Stomach (tissue), 9 donors: ENCODE data around the gene SMG9. TPM values are rescaled to one million over a fixed set of nuclear protein-coding genes. Genes with fewer than 3 reads are reported as not detected.

Experiments
- DNase-seq, 2 donors: peaks; one replicate each; pipeline versions ENCODE4 v3.0.0 to v3.0.0-alpha.2; 2013 to 2019
- H3K27ac ChIP-seq, 5 donors: fragments of 200-600 bp in 4 of 5; sonication (generic) in 4 of 5; one replicate each; pipeline ENCODE4 v1.5.1; 2013 to 2019; ENCODE audit warnings: mild to moderate bottlenecking in 1 of 5, moderate library complexity in 1 of 5
- H3K27me3 ChIP-seq, 3 donors: fragments of 200-600 bp; sonication (generic); one replicate each; pipeline ENCODE4 v1.5.1; 2017 to 2019; ENCODE audit warnings: mixed run types in 1 of 3
- H3K36me3 ChIP-seq, 4 donors: fragments of 200-600 bp; sonication (generic); 1 replicate in 3 of 4; 2 replicates in 1 of 4; pipeline ENCODE4 v1.5.1; 2016 to 2019
- H3K4me1 ChIP-seq, 4 donors: fragments of 200-600 bp; sonication (generic); one replicate each; pipeline ENCODE4 v1.5.1; 2016 to 2019
- H3K4me3 ChIP-seq, 4 donors: fragments of 200-600 bp; sonication (generic) in 3 of 4; one replicate each; pipeline ENCODE4 v1.5.1; 2016 to 2019; ENCODE audit warnings: mild to moderate bottlenecking in 1 of 4
- H3K9me3 ChIP-seq, 4 donors: fragments of 200-600 bp; sonication (generic); one replicate each; pipeline ENCODE4 v1.5.1; 2016 to 2019
- EP300 ChIP-seq: sonication (generic); formaldehyde crosslinking; IDR thresholded peaks from one replicate; pipeline ENCODE4 v1.6.1; 2017; ENCODE audit warnings: antibody characterized with exemption
- POLR2A ChIP-seq, 4 donors: fragments of 450-650 bp; IDR thresholded peaks; one replicate each; pipeline ENCODE4 v1.6.1; 2016; ENCODE audit warnings: antibody characterized with exemption in 4 of 4, control low read depth in 2 of 4, mild to moderate bottlenecking in 1 of 4, moderate library complexity in 1 of 4
- POLR2AphosphoS5 ChIP-seq, 3 donors: sonication (generic); formaldehyde crosslinking; IDR thresholded peaks; one replicate each; pipeline ENCODE4 v1.6.1; 2016; ENCODE audit warnings: antibody characterized with exemption in 3 of 3
- WGBS, 5 donors: extraction: QIAGEN DNeasy Blood & Tissue Kit in 3 of 5; methylation state at CpG; one replicate each; pipeline versions ENCODE4 v1.1.5 to v1.1.7; 2013 to 2018; 5-methylcytosine and 5-hydroxymethylcytosine counted together
- intact Hi-C: fragments of 100-400 bp; cut with DNase I; formaldehyde crosslinking; loops from one replicate; pipeline ENCODE4 v1.15.1; 2023; ENCODE audit warnings: low total_unique reads
- polyA plus RNA-seq, 3 donors: library from polyadenylated mRNA; stranded (reverse); fragments of 200-250 nt; gene quantifications; one replicate each; pipeline ENCODE4 v1.2.3, GENCODE V29; 2013
- total RNA-seq, 5 donors: library from RNA; depleted of rRNA; stranded (reverse); fragments of >200 nt; gene quantifications; one replicate each; pipeline versions ENCODE4 v1.1.0 to v1.2.3, GENCODE V29; 2014 to 2016
- TF ChIP-seq, protein P1 (sequence below), 7 experiments: fragments of 450-650 bp in 4 of 7; fragments of 200-600 bp in 3 of 7; sonication (generic) in 3 of 7; IDR thresholded peaks; one replicate each; pipeline ENCODE4 v1.5.1; 2016 to 2019; ENCODE audit warnings: antibody characterized with exemption in 7 of 7, control low read depth in 2 of 7, mild to moderate bottlenecking in 1 of 7
- donor health status: healthy with polysubstance abuse.
- donor health status: Bipolar disorder and iron deficiency.
- donor health status: healthy.

The SMG9 gene
- total and polyA plus RNA-seq, 8 donors, result 3.5 to 59.4 (median 17.0) TPM

DNA sequence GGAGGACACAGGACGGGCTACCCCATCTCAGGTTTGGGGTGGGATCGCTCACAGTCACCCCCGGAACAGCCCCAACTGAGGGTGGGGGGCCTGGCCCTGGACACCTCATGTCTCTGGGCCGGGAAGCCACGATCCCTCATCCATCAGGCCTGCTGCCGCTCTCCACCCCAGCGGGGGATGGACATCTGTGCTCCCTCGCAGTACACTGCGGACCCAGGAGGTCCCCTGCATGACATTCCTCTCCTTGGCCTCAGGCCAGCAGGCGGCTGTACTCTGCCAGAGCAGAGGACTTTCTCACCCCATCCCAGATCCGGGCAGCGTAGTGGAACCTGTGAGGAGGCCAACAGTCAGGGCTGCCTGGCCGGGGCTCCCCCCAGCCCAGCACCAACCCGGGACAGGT, 23.4 kb downstream of the SMG9 start:
- Histone ChIP-seq H3K36me3 (peaks cover 58 to 89% (median 85%) of the 10 kb centered on the region in 4 donors), H3K4me3 (no peak overlapping the region), H3K27me3 (no peaks in the 10 kb centered on the region), H3K4me1 (peaks cover 0 to 11% (median 0%) of the 10 kb centered on the region in 4 donors), H3K27ac (no peak overlapping the region), H3K9me3 (no peaks in the 10 kb centered on the region)
- TF ChIP-seq POLR2A (IDR thresholded peaks at IDR 0.05) (no peak), POLR2AphosphoS5 (IDR thresholded peaks at IDR 0.05) (no peak), EP300 (no peak)
- TF ChIP-seq, protein P1, sequence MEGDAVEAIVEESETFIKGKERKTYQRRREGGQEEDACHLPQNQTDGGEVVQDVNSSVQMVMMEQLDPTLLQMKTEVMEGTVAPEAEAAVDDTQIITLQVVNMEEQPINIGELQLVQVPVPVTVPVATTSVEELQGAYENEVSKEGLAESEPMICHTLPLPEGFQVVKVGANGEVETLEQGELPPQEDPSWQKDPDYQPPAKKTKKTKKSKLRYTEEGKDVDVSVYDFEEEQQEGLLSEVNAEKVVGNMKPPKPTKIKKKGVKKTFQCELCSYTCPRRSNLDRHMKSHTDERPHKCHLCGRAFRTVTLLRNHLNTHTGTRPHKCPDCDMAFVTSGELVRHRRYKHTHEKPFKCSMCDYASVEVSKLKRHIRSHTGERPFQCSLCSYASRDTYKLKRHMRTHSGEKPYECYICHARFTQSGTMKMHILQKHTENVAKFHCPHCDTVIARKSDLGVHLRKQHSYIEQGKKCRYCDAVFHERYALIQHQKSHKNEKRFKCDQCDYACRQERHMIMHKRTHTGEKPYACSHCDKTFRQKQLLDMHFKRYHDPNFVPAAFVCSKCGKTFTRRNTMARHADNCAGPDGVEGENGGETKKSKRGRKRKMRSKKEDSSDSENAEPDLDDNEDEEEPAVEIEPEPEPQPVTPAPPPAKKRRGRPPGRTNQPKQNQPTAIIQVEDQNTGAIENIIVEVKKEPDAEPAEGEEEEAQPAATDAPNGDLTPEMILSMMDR (IDR thresholded peaks at IDR 0.05), result no peak
- 80 to 94% (median 87%) methylated on average over 11 to 14 of the region's 14 CpGs for WGBS, 5 donors
- no peak for DNase-seq
- intact Hi-C loops, result no loop called here

DNA sequence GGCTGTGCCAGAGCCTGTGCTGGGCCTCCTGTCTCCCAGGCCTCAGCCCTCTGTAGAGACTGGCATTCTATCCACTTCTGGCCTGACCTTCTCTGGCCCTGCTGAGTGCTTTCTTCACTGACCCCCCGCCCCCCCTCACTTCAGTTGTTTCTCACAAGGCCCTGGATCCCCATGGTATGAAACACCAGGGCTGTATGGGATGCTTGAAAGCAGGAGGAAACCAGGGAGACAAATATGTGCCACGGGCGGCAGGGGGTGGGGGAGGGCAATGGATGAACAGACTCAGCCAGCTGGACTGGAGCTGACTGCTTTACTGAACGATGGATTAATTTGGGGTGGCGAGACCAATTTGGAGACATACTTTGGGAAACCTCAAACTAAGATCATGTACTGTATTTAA, 24.8 kb downstream of the SMG9 start:
- no peaks in the 10 kb centered on the region for H3K9me3 ChIP-seq
- H3K27me3 ChIP-seq, result no peaks in the 10 kb centered on the region
- no peak overlapping the region for H3K27ac ChIP-seq
- H3K36me3 ChIP-seq, result peaks cover 52 to 75% (median 73%) of the 10 kb centered on the region in 4 donors
- 85 to 93% (median 89%) methylated on average over 5 of the region's 5 CpGs for WGBS, 5 donors
- intact Hi-C loops, result no loop called here
- TF ChIP-seq POLR2A (IDR thresholded peaks at IDR 0.05), result no peak
- TF ChIP-seq, protein P1 (IDR thresholded peaks at IDR 0.05), result no peak
- no peak for TF ChIP-seq EP300
- TF ChIP-seq POLR2AphosphoS5 (IDR thresholded peaks at IDR 0.05), result no peak
- no peak for DNase-seq
- H3K4me1 ChIP-seq, result peaks cover 0 to 15% (median 0%) of the 10 kb centered on the region in 4 donors
- H3K4me3 ChIP-seq, result no peak overlapping the region

DNA sequence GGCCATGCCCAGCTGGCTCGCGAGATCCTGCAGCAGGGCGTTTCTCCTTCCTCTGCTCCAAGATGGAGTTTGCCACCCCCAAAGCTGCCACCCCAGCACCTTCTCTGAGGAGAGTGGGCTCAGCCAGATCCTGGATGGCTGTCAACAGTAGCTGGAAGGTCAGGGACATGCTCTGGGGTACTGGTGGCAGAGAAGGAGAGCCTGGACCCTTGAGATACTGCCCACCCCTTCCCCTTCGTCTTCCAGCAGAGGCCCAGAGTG, 27.2 kb downstream of the SMG9 start:
- TF ChIP-seq POLR2AphosphoS5 (IDR thresholded peaks at IDR 0.05) (no peak), POLR2A (IDR thresholded peaks at IDR 0.05) (no peak), EP300 (no peak)
- TF ChIP-seq, protein P1 (IDR thresholded peaks at IDR 0.05), result no peak
- Histone ChIP-seq H3K36me3 (peaks cover 35 to 51% (median 49%) of the 10 kb centered on the region in 4 donors), H3K4me1 (peaks cover 0 to 15% (median 0%) of the 10 kb centered on the region in 4 donors), H3K27ac (no peak overlapping the region), H3K27me3 (no peaks in the 10 kb centered on the region), H3K4me3 (no peak overlapping the region), H3K9me3 (no peaks in the 10 kb centered on the region)
- 69 to 84% (median 73%) methylated on average over 4 of the region's 4 CpGs for WGBS, 5 donors
- intact Hi-C loops, result no loop called here
- DNase-seq, result no peak

DNA sequence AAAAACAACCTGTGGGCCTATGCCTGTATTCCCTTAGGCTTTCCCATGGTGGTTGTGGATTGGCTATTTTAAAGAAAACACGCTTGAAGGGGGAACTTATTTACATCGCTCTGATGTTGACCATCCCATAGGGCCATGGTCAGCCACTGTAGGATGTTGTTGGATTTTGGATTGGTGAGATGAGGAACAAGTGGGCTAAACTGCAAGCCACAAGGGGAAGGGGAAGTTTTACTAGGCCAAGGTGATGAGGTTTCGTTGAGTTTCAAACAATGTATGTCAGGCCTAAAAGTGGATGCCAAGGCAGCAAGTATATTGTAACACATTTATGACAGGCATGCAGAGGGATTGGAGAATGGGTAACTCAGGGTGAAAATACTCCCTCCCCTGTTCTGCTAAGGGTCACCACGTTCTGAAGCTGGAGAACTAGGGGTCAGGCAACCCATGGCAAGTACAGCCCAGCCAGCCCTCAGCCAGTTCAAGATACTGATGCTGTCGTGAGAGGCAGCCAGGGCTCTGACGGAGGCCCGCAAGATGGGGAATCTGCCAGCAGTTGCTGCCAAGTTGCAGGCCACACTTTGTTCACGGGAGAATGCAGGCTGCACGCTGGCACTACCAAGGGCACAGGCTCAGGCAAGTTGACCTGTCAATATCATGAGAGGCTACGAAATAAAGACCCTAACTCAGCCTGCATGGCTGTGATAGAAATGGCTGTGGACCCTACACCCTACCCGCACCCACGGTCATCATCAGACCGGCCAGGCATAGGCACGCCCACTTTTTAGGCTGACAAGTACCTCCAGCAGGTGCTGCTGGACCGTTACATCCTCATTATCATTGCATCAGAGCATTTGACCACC, 27.8 kb downstream of the SMG9 start:
- H3K36me3 ChIP-seq, result peaks cover 29 to 45% (median 43%) of the 10 kb centered on the region in 4 donors
- no peak overlapping the region for H3K27ac ChIP-seq
- DNase-seq, result no peak
- intact Hi-C loops, result no loop called here
- peaks cover 0 to 15% (median 0%) of the 10 kb centered on the region in 4 donors for H3K4me1 ChIP-seq
- TF ChIP-seq POLR2AphosphoS5 (IDR thresholded peaks at IDR 0.05), result no peak
- TF ChIP-seq, protein P1 (IDR thresholded peaks at IDR 0.05), result no peak
- no peak overlapping the region for H3K4me3 ChIP-seq
- 47 to 59% (median 54%) methylated on average over 15 of the region's 15 CpGs for WGBS, 5 donors
- no peaks in the 10 kb centered on the region for H3K27me3 ChIP-seq
- H3K9me3 ChIP-seq, result no peaks in the 10 kb centered on the region
